Pancreas (tissue), 10 donors: Measurements from ENCODE around the gene DMRTA2. TPM values are rescaled to one million over a fixed set of nuclear protein-coding genes. Genes with fewer than 3 reads are reported as not detected.
A peak's percentile ranks its signal among the peaks of the same experiment; 100 is the strongest.

Experiments used
- ATAC-seq, 4 donors: fragments of 200-7000 bp; cut with Tn5 transposase; one replicate each; pipeline versions ENCODE4 v1.8.0 to v1.9.1; 2020; ENCODE audit warnings: mild to moderate bottlenecking in 4 of 4, moderate library complexity in 4 of 4
- DNase-seq, 6 donors: peaks; one replicate each; pipeline ENCODE4 v3.0.0-alpha.2; 2020
- FAIRE-seq: peaks from 2 replicates; lab custom pipeline; 2012; peaks lifted over from hg19 to GRCh38; lab: Jason Lieb, UNC
- H3K27ac ChIP-seq, 4 donors: fragments of 200-600 bp; sonication (generic); 1 replicate in 3 of 4; 2 replicates in 1 of 4; pipeline versions ENCODE4 v1.5.0 to v1.8.0; 2020
- H3K27me3 ChIP-seq, 4 donors: fragments of 200-600 bp; one replicate each; pipeline ENCODE4 v1.8.0; 2021
- H3K36me3 ChIP-seq, 3 donors: fragments of 200-600 bp; sonication (generic) in 1 of 3; one replicate each; pipeline versions ENCODE4 v1.5.0 to v1.8.0; 2020 to 2021
- H3K4me1 ChIP-seq, 3 donors: fragments of 200-600 bp; one replicate each; pipeline ENCODE4 v1.8.0; 2021
- H3K4me3 ChIP-seq, 4 donors: fragments of 200-600 bp; sonication (generic) in 2 of 4; one replicate each; pipeline versions ENCODE4 v1.5.0 to v1.8.0; 2020 to 2021
- H3K9me3 ChIP-seq, 4 donors: fragments of 200-600 bp; one replicate each; pipeline ENCODE4 v1.8.0; 2021
- CTCF ChIP-seq, 4 donors: fragments of 200-600 bp; sonication (generic) in 3 of 4; IDR thresholded peaks; one replicate each; pipeline versions ENCODE4 v1.5.0 to v1.8.0; 2021; ENCODE audit warnings: antibody characterized with exemption in 4 of 4
- WGBS, 2 donors: extraction: QIAGEN DNeasy Blood & Tissue Kit; methylation state at CpG; one replicate each; pipeline ENCODE4 v1.1.7; 2013; 5-methylcytosine and 5-hydroxymethylcytosine counted together
- intact Hi-C, 3 donors: fragments of 100-400 bp; cut with DNase I; formaldehyde crosslinking; loops; one replicate each; pipeline versions ENCODE4 v1.11.1 to v1.14.2; 2022
- polyA plus RNA-seq, 2 donors: library from polyadenylated mRNA; stranded (reverse); fragments of 200-250 nt; gene quantifications; one replicate each; pipeline ENCODE4 v1.2.3, GENCODE V29; 2013
- total RNA-seq, 6 donors: library from RNA; stranded (reverse); fragmentation: NEBNext Ultra II Directional in 4 of 6; extraction: Animal tissue kit (Norgen Biotek cat#: 25700) in 4 of 6; gene quantifications; one replicate each; pipeline versions ENCODE4 v1.2.1 to v1.2.4, GENCODE V29; 2021 to 2023
- donor health status: healthy with polysubstance abuse.
- donor health status: DM: no; HTN: no; CAD: no; lungs with moderate emphysema.
- donor health status: DM: no; HTN: no; CAD: no.
- donor health status: control.
- donor health status: control.
- donor health status: Bipolar disorder and iron deficiency.
- donor health status: DM: yes; HTN: yes; CAD: no.
- donor health status: DM: no; HTN: no; CAD: no.
- donor health status: DM: no; HTN: no; CAD: no.
- donor health status: DM: yes; HTN: yes; CAD: no.

Gene DMRTA2
- total and polyA plus RNA-seq, 8 donors: 0.02 TPM; not detected in 7

GRCh38 chr1:50427818-50428779 is 4.9 kb upstream of the DMRTA2 start:
- intact Hi-C loops: no loop called here
- H3K4me1 ChIP-seq: peaks cover 0 to 11% (median 4%) of the 10 kb centered on the region in 3 donors
- FAIRE-seq (no peak), DNase-seq (peak in 1 of 6 donors; percentile 54), ATAC-seq (no peak)
- no peaks in the 10 kb centered on the region for H3K36me3 ChIP-seq
- no peak overlapping the region for H3K27ac ChIP-seq
- H3K4me3 ChIP-seq: no peak overlapping the region
- WGBS, 2 donors: 8 to 10% methylated on average over 35 of the region's 35 CpGs
- peaks cover 16 to 79% (median 22%) of the 10 kb centered on the region in 4 donors for H3K27me3 ChIP-seq
- TF ChIP-seq CTCF (IDR thresholded peaks at IDR 0.05): no peak
- no peaks in the 10 kb centered on the region for H3K9me3 ChIP-seq

GRCh38 chr1:50427086-50427817 is 4.0 kb upstream of the DMRTA2 start:
- FAIRE-seq: no peak
- DNase-seq: no peak
- no peak for ATAC-seq
- H3K4me1 ChIP-seq: peaks cover 0 to 15% (median 4%) of the 10 kb centered on the region in 3 donors
- 6 to 7% methylated on average over 41 to 44 of the region's 44 CpGs for WGBS, 2 donors
- H3K36me3 ChIP-seq: no peaks in the 10 kb centered on the region
- intact Hi-C loops: no loop called here
- H3K9me3 ChIP-seq: no peaks in the 10 kb centered on the region
- peaks cover 16 to 86% (median 26%) of the 10 kb centered on the region in 4 donors for H3K27me3 ChIP-seq
- H3K27ac ChIP-seq: no peak overlapping the region
- TF ChIP-seq CTCF (IDR thresholded peaks at IDR 0.05): no peak
- no peak overlapping the region for H3K4me3 ChIP-seq

- TF ChIP-seq CTCF (IDR thresholded peaks at IDR 0.05): no peak
- H3K27ac ChIP-seq: no peak overlapping the region
- no peaks in the 10 kb centered on the region for H3K9me3 ChIP-seq
- H3K4me3 ChIP-seq: no peak overlapping the region
- peaks cover 0 to 15% (median 4%) of the 10 kb centered on the region in 3 donors for H3K4me1 ChIP-seq
- intact Hi-C loops: no loop called here
- WGBS, 2 donors: 4 to 5% methylated on average over 28 of the region's 28 CpGs
- H3K36me3 ChIP-seq: no peaks in the 10 kb centered on the region
- no peak for DNase-seq
- H3K27me3 ChIP-seq: peaks cover 16 to 87% (median 28%) of the 10 kb centered on the region in 4 donors
- no peak for ATAC-seq
- FAIRE-seq: no peak
Observed at GRCh38 chr1:50426702-50427085, 3.5 kb upstream of the DMRTA2 start.

GRCh38 chr1:50426108-50426700 is 3.0 kb upstream of the DMRTA2 start:
- H3K9me3 ChIP-seq: no peaks in the 10 kb centered on the region
- FAIRE-seq (no peak), ATAC-seq (no peak), DNase-seq (no peak)
- whole genome bisulfite sequencing, 2 donors: 16 to 19% methylated on average over 20 of the region's 20 CpGs
- no peak for TF ChIP-seq CTCF (IDR thresholded peaks at IDR 0.05)
- H3K27ac ChIP-seq: no peak overlapping the region
- H3K4me3 ChIP-seq: no peak overlapping the region
- H3K36me3 ChIP-seq: no peaks in the 10 kb centered on the region
- H3K4me1 ChIP-seq: peaks cover 0 to 15% (median 4%) of the 10 kb centered on the region in 3 donors
- intact Hi-C loops: no loop called here
- H3K27me3 ChIP-seq: peaks cover 16 to 89% (median 28%) of the 10 kb centered on the region in 4 donors
